Measurements from ENCODE around the gene GATA2.
A peak's percentile ranks its signal among the peaks of the same experiment; 100 is the strongest.

GATA2 gene

DNA sequence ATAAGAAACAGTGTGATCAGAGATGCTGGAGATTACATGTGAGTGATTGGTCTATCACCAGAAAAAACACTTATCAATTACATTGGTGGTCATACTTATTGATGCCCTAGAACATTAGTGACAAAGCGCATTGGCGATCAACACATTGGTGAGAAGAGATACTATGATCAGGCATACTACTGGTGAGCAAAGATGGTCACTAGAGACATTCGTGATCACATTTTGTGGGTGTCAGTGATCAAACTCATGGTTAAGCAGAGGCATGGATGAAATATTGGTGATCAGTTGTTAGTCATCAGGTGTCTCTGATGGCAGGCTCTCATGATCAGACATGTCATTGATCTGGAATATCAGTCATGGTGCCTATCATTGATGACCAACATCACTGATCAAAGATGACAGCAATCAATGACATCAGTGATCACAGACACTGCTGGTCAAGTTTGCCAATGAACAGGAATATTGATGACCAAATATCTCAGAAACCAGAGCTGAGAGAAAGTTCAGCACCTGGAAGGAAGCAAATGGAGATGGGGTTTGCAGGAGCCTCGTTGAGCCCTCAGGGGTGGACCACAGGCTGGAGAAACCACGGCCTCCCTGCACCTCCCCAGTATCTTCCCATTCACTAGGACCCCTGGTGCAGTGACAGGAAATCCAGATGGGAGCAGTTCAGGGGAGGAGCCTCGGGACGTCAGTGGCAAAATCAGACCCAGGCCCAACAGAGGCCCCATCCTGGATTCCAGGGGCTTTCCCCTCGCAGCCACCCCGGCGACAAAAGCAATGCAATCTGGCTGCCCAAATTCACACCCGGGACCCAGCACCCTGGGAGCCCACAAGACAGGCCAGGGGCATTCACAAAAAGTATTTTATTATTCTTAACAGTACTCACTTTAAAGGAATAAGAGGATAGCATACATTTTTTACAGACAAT lies 14.2 kb downstream of the GATA2 start:
- H3K27me3 ChIP-seq (replicated peaks in 2 of 5; ENCODE audit: control insufficient read depth in 4 of 5, insufficient read depth in 5 of 5, low read length in 4 of 5): no peaks in the 10 kb centered on the region
- ChIA-PET POLR2A (no interaction called here), CTCF (interaction anchor here (1.0 to 1.7 kb wide), 2 partner anchors 11 to 52 kb away, joined by 3 to 5 read pairs; no protein-coding TSS in a partner anchor)
- H3K4me3 ChIP-seq (ENCODE audit: control insufficient read depth in 1 of 7, extremely low read depth in 1 of 7, insufficient read depth in 4 of 7, low read depth in 2 of 7, low read length in 6 of 7): no peak overlapping the region
- H3K36me3 ChIP-seq (ENCODE audit: control insufficient read depth in 4 of 4, insufficient read depth in 4 of 4, low read length in 3 of 4): peaks cover 6 to 41% (median 34%) of the 10 kb centered on the region in 4 experiments
- no peaks in the 10 kb centered on the region for H3K9me3 ChIP-seq (ENCODE audit: control extremely low read depth in 1 of 5, control insufficient read depth in 4 of 5, insufficient read depth in 2 of 5, low read depth in 1 of 5, low read length in 4 of 5)
- H3K27ac ChIP-seq (ENCODE audit: insufficient read depth in 1 of 2, low read depth in 1 of 2, low read length in 2 of 2, poor library complexity in 1 of 2, severe bottlenecking in 2 of 2): no peak overlapping the region
- no peak for DNase-seq
- peaks cover 2 to 57% (median 45%) of the 10 kb centered on the region in 4 experiments for H3K4me1 ChIP-seq (ENCODE audit: control extremely low read depth in 1 of 4, control insufficient read depth in 4 of 4, insufficient read depth in 4 of 4, low read length in 3 of 4)
- WGBS (ENCODE audit: insufficient coverage): 56% methylated on average over 6 of the region's 11 CpGs

DNA sequence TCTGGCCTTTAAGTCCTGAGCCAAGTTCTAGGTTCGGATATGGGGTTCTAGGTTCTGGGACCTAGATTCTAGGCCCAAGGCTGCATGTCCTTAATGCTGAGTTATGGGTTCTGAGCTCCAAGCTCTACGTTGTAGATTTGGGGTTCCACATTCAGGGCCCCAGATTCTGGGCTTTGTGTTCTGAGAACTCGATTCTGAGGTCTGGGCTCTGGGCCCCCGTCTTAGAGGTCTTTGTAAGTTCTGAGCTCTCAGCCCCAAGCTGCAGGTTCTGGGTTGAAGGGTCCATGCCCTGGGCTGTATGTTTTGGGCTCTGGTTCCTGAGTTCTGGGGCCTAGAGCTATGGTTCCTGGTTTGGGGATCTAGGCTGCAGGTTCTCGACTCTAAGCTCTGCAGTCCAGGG lies 16.3 kb downstream of the GATA2 start:
- Histone ChIP-seq H3K9me3 (ENCODE audit: control extremely low read depth in 1 of 5, control insufficient read depth in 4 of 5, insufficient read depth in 2 of 5, low read depth in 1 of 5, low read length in 4 of 5) (no peaks in the 10 kb centered on the region), H3K36me3 (ENCODE audit: control insufficient read depth in 4 of 4, insufficient read depth in 4 of 4, low read length in 3 of 4) (peaks cover 6 to 33% (median 30%) of the 10 kb centered on the region in 4 experiments), H3K27ac (ENCODE audit: insufficient read depth in 1 of 2, low read depth in 1 of 2, low read length in 2 of 2, poor library complexity in 1 of 2, severe bottlenecking in 2 of 2) (no peak overlapping the region), H3K4me1 (ENCODE audit: control extremely low read depth in 1 of 4, control insufficient read depth in 4 of 4, insufficient read depth in 4 of 4, low read length in 3 of 4) (peaks cover 0 to 37% (median 24%) of the 10 kb centered on the region in 4 experiments), H3K4me3 (ENCODE audit: control insufficient read depth in 1 of 7, extremely low read depth in 1 of 7, insufficient read depth in 4 of 7, low read depth in 2 of 7, low read length in 6 of 7) (peak overlapping the region in 1 of 7 experiments; percentile 19), H3K27me3 (replicated peaks in 2 of 5; ENCODE audit: control insufficient read depth in 4 of 5, insufficient read depth in 5 of 5, low read length in 4 of 5) (no peaks in the 10 kb centered on the region)
- no peak for DNase-seq
- CTCF ChIA-PET: interaction anchor here (0.9 to 2.5 kb wide), 10 partner anchors 8 to 104 kb away, joined by 3 to 13 read pairs (median 4); no protein-coding TSS in a partner anchor
- 64% methylated on average over 5 of the region's 5 CpGs for WGBS (ENCODE audit: insufficient coverage)
- POLR2A ChIA-PET: interaction anchor here (0.5 to 0.9 kb wide), 2 partner anchors 12 to 15 kb away, joined by 3 read pairs; no protein-coding TSS in a partner anchor

GRCh38 chr3:128475355-128475754 lies 17.6 kb downstream of the GATA2 start:
- Histone ChIP-seq H3K4me3 (ENCODE audit: control insufficient read depth in 1 of 7, extremely low read depth in 1 of 7, insufficient read depth in 4 of 7, low read depth in 2 of 7, low read length in 6 of 7) (no peak overlapping the region), H3K27me3 (replicated peaks in 2 of 5; ENCODE audit: control insufficient read depth in 4 of 5, insufficient read depth in 5 of 5, low read length in 4 of 5) (no peaks in the 10 kb centered on the region), H3K9me3 (ENCODE audit: control extremely low read depth in 1 of 5, control insufficient read depth in 4 of 5, insufficient read depth in 2 of 5, low read depth in 1 of 5, low read length in 4 of 5) (no peaks in the 10 kb centered on the region), H3K27ac (ENCODE audit: insufficient read depth in 1 of 2, low read depth in 1 of 2, low read length in 2 of 2, poor library complexity in 1 of 2, severe bottlenecking in 2 of 2) (no peak overlapping the region), H3K4me1 (ENCODE audit: control extremely low read depth in 1 of 4, control insufficient read depth in 4 of 4, insufficient read depth in 4 of 4, low read length in 3 of 4) (peaks cover 0 to 24% (median 16%) of the 10 kb centered on the region in 4 experiments), H3K36me3 (ENCODE audit: control insufficient read depth in 4 of 4, insufficient read depth in 4 of 4, low read length in 3 of 4) (peaks cover 6 to 20% (median 19%) of the 10 kb centered on the region in 4 experiments)
- POLR2A ChIA-PET: interaction anchor here (1.7 kb wide), 1 partner anchor 12 kb away, joined by 4 read pairs; no protein-coding TSS in a partner anchor
- no peak for DNase-seq
- CTCF ChIA-PET: interaction anchor here (1.3 to 2.5 kb wide), 5 partner anchors 12 to 99 kb away, joined by 3 to 13 read pairs (median 5); no protein-coding TSS in a partner anchor
- 100% methylated on average over 3 of the region's 8 CpGs for WGBS (ENCODE audit: insufficient coverage)

DNA sequence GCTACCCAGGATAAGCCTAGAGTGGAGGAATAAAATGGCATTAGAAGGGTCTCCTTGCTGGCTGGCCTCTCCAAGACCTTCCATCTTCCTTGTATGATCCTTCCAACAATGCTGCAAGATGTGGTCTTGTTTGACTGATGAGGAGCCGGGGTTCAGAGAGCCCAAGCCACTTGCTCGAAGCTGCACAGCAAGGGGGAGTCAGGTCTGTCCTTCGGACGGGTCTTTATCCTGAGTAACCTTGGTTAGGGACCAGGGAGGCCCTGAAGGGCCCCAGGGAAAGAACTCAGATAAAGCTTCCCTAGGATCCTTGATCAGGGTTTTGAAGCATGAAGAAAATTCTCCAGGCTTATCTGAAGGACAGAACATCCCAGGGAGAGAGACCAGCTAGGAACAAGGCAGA lies 19.3 kb downstream of the GATA2 start:
- no peak overlapping the region for H3K27ac ChIP-seq (ENCODE audit: insufficient read depth in 1 of 2, low read depth in 1 of 2, low read length in 2 of 2, poor library complexity in 1 of 2, severe bottlenecking in 2 of 2)
- peaks cover 0 to 18% (median 11%) of the 10 kb centered on the region in 4 experiments for H3K4me1 ChIP-seq (ENCODE audit: control extremely low read depth in 1 of 4, control insufficient read depth in 4 of 4, insufficient read depth in 4 of 4, low read length in 3 of 4)
- no peak overlapping the region for H3K4me3 ChIP-seq (ENCODE audit: control insufficient read depth in 1 of 7, extremely low read depth in 1 of 7, insufficient read depth in 4 of 7, low read depth in 2 of 7, low read length in 6 of 7)
- peaks cover 4 to 6% (median 5%) of the 10 kb centered on the region in 4 experiments for H3K36me3 ChIP-seq (ENCODE audit: control insufficient read depth in 4 of 4, insufficient read depth in 4 of 4, low read length in 3 of 4)
- CTCF ChIA-PET: no interaction called here
- H3K27me3 ChIP-seq (replicated peaks in 2 of 5; ENCODE audit: control insufficient read depth in 4 of 5, insufficient read depth in 5 of 5, low read length in 4 of 5): no peaks in the 10 kb centered on the region
- no peaks in the 10 kb centered on the region for H3K9me3 ChIP-seq (ENCODE audit: control extremely low read depth in 1 of 5, control insufficient read depth in 4 of 5, insufficient read depth in 2 of 5, low read depth in 1 of 5, low read length in 4 of 5)
- POLR2A ChIA-PET: interaction anchor here (1.7 kb wide), 1 partner anchor 14 kb away, joined by 4 read pairs; no protein-coding TSS in a partner anchor
- DNase-seq: no peak
- 100% methylated on average over 1 of the region's 4 CpGs for WGBS (ENCODE audit: insufficient coverage)

GRCh38 chr3:128473180-128473519 lies 19.9 kb downstream of the GATA2 start:
- POLR2A ChIA-PET: no interaction called here
- peaks cover 0 to 2% (median under 1%) of the 10 kb centered on the region in 4 experiments for H3K36me3 ChIP-seq (ENCODE audit: control insufficient read depth in 4 of 4, insufficient read depth in 4 of 4, low read length in 3 of 4)
- WGBS (ENCODE audit: insufficient coverage): 80% methylated on average over 2 of the region's 6 CpGs
- CTCF ChIA-PET: interaction anchor here (1.0 to 1.4 kb wide), 2 partner anchors 9 to 39 kb away, joined by 4 to 8 read pairs; no protein-coding TSS in a partner anchor
- H3K9me3 ChIP-seq (ENCODE audit: control extremely low read depth in 1 of 5, control insufficient read depth in 4 of 5, insufficient read depth in 2 of 5, low read depth in 1 of 5, low read length in 4 of 5): no peaks in the 10 kb centered on the region
- peaks cover 0 to 18% (median 11%) of the 10 kb centered on the region in 4 experiments for H3K4me1 ChIP-seq (ENCODE audit: control extremely low read depth in 1 of 4, control insufficient read depth in 4 of 4, insufficient read depth in 4 of 4, low read length in 3 of 4)
- DNase-seq: no peak
- no peak overlapping the region for H3K4me3 ChIP-seq (ENCODE audit: control insufficient read depth in 1 of 7, extremely low read depth in 1 of 7, insufficient read depth in 4 of 7, low read depth in 2 of 7, low read length in 6 of 7)
- H3K27me3 ChIP-seq (replicated peaks in 2 of 5; ENCODE audit: control insufficient read depth in 4 of 5, insufficient read depth in 5 of 5, low read length in 4 of 5): no peaks in the 10 kb centered on the region
- H3K27ac ChIP-seq (ENCODE audit: insufficient read depth in 1 of 2, low read depth in 1 of 2, low read length in 2 of 2, poor library complexity in 1 of 2, severe bottlenecking in 2 of 2): no peak overlapping the region

DNA sequence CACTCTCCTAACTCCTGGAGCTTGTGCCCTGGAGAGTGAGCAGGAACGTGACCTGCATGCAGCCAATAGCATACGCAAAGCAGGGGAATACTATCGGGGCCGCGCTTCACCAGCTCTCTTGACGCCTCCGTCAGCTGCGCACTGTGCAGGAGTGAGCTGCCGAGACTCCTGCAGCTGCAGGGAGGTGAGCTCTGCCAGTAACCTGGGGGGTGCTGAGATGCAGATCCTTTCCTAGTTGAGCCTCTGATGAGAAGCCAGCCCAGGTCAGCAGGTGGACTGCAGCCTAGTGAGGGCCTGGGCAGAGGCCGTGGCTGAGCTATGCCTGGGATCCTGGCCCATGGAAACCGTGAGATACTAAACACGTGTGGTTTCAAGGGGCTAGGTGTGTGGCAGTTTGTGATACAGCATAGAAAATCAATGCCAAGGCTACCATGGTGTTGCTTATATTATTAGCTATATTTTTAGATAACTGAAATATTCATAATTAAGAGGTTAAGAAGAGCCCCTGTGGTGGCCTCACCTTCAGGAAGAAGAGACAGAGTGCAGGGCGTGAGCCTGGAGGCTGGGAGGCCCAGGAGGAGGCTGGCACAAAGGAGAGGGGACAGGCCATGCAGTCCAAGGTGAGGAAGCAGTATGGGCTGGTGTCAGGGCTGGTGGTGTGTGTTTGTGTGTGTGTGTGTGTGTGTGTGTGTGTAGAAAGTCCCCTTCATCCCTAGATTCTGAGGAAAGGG lies 20.4 kb downstream of the GATA2 start:
- ChIA-PET CTCF (interaction anchor here (1.0 to 1.4 kb wide), 2 partner anchors 9 to 38 kb away, joined by 4 to 8 read pairs; no protein-coding TSS in a partner anchor), POLR2A (no interaction called here)
- Histone ChIP-seq H3K4me1 (ENCODE audit: control extremely low read depth in 1 of 4, control insufficient read depth in 4 of 4, insufficient read depth in 4 of 4, low read length in 3 of 4) (peaks cover 0 to 18% (median 11%) of the 10 kb centered on the region in 4 experiments), H3K36me3 (ENCODE audit: control insufficient read depth in 4 of 4, insufficient read depth in 4 of 4, low read length in 3 of 4) (no peaks in the 10 kb centered on the region), H3K27me3 (replicated peaks in 2 of 5; ENCODE audit: control insufficient read depth in 4 of 5, insufficient read depth in 5 of 5, low read length in 4 of 5) (no peaks in the 10 kb centered on the region), H3K4me3 (ENCODE audit: control insufficient read depth in 1 of 7, extremely low read depth in 1 of 7, insufficient read depth in 4 of 7, low read depth in 2 of 7, low read length in 6 of 7) (no peak overlapping the region), H3K9me3 (ENCODE audit: control extremely low read depth in 1 of 5, control insufficient read depth in 4 of 5, insufficient read depth in 2 of 5, low read depth in 1 of 5, low read length in 4 of 5) (no peaks in the 10 kb centered on the region), H3K27ac (ENCODE audit: insufficient read depth in 1 of 2, low read depth in 1 of 2, low read length in 2 of 2, poor library complexity in 1 of 2, severe bottlenecking in 2 of 2) (no peak overlapping the region)
- 93% methylated on average over 11 of the region's 13 CpGs for WGBS (ENCODE audit: insufficient coverage)
- DNase-seq: no peak
